AG10803 (cell line): Measurements from ENCODE around the gene PRR12.
"Not testable (repeated sequence)": the region's sequence is repeated elsewhere in the genome, so short reads cannot be mapped to it uniquely, and the experiment has no call there.

ENCODE experiments used
- DNase-seq: peaks from one replicate; pipeline ENCODE4 v3.0.0; 2010; ENCODE audit warnings: low read depth
- H3K4me3 ChIP-seq: 2 replicates; pipeline ENCODE4 v1.5.1; 2011; ENCODE audit warnings: mild to moderate bottlenecking, low read length, control low read depth
- TF ChIP-seq, protein P1 (sequence below): conservative IDR thresholded peaks from 2 replicates; pipeline ENCODE4 v1.5.1; 2011; ENCODE audit warnings: mild to moderate bottlenecking, low read length, control low read depth, inconsistent platforms

PRR12 gene

GRCh38 chr19:49614096-49614833 is 23.3 kb downstream of the PRR12 start:
- H3K4me3 ChIP-seq, result no peak overlapping the region
- DNase-seq, result peak; percentile 74
- TF ChIP-seq, protein P1, sequence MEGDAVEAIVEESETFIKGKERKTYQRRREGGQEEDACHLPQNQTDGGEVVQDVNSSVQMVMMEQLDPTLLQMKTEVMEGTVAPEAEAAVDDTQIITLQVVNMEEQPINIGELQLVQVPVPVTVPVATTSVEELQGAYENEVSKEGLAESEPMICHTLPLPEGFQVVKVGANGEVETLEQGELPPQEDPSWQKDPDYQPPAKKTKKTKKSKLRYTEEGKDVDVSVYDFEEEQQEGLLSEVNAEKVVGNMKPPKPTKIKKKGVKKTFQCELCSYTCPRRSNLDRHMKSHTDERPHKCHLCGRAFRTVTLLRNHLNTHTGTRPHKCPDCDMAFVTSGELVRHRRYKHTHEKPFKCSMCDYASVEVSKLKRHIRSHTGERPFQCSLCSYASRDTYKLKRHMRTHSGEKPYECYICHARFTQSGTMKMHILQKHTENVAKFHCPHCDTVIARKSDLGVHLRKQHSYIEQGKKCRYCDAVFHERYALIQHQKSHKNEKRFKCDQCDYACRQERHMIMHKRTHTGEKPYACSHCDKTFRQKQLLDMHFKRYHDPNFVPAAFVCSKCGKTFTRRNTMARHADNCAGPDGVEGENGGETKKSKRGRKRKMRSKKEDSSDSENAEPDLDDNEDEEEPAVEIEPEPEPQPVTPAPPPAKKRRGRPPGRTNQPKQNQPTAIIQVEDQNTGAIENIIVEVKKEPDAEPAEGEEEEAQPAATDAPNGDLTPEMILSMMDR, result no peak

DNA sequence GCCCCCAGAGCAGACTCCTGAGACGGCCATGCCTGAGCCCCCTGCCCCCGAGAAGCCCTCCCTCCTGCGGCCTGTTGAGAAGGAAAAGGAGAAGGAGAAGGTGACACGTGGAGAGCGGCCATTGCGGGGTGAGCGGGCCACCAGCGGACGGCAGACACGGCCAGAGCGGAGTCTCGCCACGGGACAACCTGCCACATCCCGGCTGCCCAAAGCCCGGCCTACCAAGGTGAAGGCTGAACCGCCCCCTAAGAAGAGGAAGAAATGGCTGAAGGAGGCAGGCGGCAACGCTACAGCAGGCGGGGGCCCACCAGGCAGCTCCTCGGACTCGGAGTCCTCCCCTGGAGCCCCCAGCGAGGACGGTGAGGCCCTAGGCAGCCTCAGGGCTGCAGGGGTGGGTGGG is 24.9 kb downstream of the PRR12 start:
- TF ChIP-seq, protein P1, result no peak
- H3K4me3 ChIP-seq, result no peak overlapping the region
- DNase-seq, result no peak

DNA sequence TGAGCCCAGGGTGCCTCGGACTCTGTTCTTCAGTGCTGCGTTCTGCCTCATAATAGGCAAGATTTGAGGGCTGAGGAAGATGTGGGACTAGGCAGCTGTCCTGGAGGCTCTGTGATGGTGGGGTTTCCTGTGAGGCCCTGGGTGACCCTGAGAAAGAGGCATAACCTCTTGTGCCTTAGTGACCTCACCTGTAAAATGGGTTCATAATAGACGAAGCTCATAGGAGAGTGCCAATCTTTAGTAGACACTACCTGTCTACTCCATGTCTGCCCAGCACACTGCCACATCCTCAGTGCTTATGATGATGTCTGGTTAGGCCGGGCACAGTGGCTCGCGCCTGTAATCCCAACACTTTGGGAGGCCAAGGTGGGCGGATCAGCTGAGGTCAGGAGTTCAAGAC is 25.6 kb downstream of the PRR12 start:
- no peak overlapping the region for H3K4me3 ChIP-seq
- TF ChIP-seq, protein P1, result no peak
- no peak for DNase-seq

DNA sequence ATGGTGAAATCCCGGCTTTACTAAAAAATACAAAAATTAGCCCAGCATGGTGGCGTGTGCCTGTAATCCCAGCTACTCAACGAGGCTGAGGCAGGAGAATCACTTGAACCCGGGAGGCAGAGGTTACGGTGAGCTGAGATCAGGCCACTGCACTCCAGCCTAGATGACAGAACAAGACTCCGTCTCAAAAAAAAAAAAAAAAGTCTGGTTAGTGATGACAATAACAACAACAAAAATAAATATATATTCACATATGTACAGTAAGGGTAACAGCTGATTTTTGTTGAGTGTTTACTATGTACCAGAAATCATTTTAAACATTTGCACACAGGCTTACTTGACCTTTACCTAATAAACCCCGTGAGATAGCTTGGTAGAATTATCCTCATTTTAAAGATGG is 26.0 kb downstream of the PRR12 start:
- TF ChIP-seq, protein P1, result no peak
- DNase-seq, result no peak
- no peak overlapping the region for H3K4me3 ChIP-seq

DNA sequence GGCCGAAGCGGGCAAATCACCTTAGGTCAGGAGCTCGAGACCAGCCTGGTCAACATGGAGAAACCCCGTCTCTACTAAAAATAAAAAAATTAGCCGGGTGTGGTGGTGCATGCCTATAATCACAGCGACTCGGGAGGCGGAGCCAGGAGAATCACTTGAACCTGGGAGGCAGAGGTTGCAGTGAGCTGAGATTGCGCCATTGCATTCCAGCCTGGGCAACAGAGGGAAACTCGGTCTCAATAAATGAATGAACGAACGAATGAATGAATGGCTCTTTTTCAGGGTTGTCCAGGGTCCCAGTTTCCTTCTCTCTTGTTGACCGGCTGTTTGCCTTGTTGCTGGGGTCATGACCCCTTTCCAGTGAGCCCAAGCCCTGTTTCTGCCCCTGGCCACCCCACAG is 26.9 kb downstream of the PRR12 start:
- not testable (repeated sequence) for DNase-seq

DNA sequence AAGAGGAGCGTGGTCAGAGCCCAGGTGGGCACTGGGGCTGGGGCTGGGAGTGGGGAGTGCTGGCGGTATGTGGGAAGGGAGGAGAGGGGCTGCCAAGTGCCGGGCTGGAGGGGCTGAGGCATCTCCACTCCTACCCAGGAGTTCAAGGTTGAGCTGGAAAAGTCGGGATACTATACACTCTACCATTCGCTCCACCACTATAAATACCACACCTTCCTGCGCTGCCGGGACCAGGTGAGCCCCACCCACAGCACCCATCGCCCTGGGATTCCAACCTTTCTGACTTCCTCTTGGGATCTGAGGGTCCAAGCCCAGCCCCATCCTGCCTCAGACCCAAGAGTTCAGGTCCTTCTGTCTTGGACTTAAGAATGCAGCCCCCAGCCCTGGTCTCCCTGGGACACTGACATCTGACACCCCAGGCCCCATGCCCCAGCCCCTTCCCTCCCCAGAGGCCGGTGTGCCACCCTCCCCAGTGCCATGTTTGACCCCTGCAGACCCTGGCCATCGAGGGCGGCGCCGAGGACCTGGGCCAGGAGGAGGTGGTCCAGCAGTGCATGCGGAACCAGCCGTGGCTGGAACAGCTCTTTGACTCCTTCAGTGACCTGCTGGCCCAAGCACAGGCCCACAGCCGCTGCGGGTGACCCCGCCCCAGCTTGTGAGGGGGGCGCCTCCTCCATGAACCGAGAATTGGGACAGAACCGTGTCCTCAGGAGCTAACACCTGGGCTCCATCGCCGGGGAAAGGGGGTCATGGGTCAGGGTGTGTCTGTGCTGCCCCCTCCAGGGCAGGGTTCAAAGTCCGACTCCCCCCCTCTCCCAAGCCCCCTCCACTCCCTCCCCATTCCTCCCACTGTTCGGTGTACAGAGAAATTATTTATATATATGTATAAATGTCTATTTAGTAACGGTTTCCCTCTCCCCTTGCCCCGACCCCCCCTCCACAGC is 34.3 kb downstream of the PRR12 start:
- TF ChIP-seq, protein P1, result no peak
- H3K4me3 ChIP-seq, result no peak overlapping the region
- DNase-seq, result no peak

More for the DNA sequence above, 26.9 kb downstream of the PRR12 start:
- not testable (repeated sequence) for H3K4me3 ChIP-seq

DNA sequence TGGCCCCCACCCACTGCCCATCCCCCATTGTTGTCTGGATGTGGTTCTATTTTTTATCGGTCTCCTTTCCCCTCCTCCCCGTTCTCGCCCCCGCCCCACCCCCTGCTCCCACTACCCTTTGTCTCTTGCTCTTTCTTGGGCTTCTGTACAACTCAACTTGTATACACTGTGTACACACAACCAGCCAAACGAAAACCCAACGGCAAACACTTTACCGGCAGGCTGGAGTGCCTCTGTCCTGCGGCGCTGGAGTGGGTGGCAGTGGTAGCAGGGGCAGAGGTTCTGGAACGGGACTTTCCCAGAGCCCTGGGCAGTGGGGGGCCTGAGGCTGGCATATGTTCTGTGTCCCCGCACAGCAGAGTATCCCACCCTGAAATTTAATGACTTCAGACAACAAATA is 35.2 kb downstream of the PRR12 start:
- no peak for DNase-seq
- no peak overlapping the region for H3K4me3 ChIP-seq
- TF ChIP-seq, protein P1, result no peak
